H1 (cell line): ENCODE data around the gene TRIM7.
A peak's percentile ranks its signal among the peaks of the same experiment; 100 is the strongest.

ENCODE experiments used
- ATF3 ChIP-seq: IDR thresholded peaks from 2 replicates; pipeline ENCODE4 v1.6.1; 2011; ENCODE audit warnings: low read depth, mild to moderate bottlenecking, low read length; ENCODE audit not compliant: insufficient read depth
- BACH1 ChIP-seq: IDR thresholded peaks from 2 replicates; pipeline ENCODE4 v1.6.1; 2012; ENCODE audit warnings: low read length, improper control_type of control experiment
- CEBPB ChIP-seq: IDR thresholded peaks from 2 replicates; pipeline ENCODE4 v1.6.1; 2012; ENCODE audit warnings: low read depth, low read length
- CTCF ChIP-seq, 3 experiments: IDR thresholded peaks; 1 replicate in 2 of 3; 2 replicates in 1 of 3; pipeline versions ENCODE4 v1.5.1 to v1.6.1; 2011; ENCODE audit warnings: low read length in 3 of 3, mild to moderate bottlenecking in 3 of 3, inconsistent platforms in 2 of 3, low read depth in 1 of 3, moderate library complexity in 1 of 3; ENCODE audit not compliant: insufficient read depth in 1 of 3; ENCODE audit errors: control extremely low read depth in 1 of 3
- EP300 ChIP-seq, 2 experiments: IDR thresholded peaks; 1 replicate in 1 of 2; 2 replicates in 1 of 2; pipeline ENCODE4 v1.6.1; 2011 to 2012; ENCODE audit warnings: low read depth in 2 of 2, low read length in 2 of 2, mild to moderate bottlenecking in 2 of 2, borderline replicate concordance in 1 of 2, inconsistent platforms in 1 of 2, moderate library complexity in 1 of 2
- EZH2 ChIP-seq: fragments of 200-600 bp; sonication (generic); IDR thresholded peaks from 2 replicates; pipeline ENCODE4 v1.7.1; 2012; ENCODE audit warnings: low read depth, mild to moderate bottlenecking, moderate library complexity, low read length, inconsistent platforms; ENCODE audit not compliant: severe bottlenecking
- JUN ChIP-seq: IDR thresholded peaks from 2 replicates; pipeline ENCODE4 v1.6.1; 2011; ENCODE audit warnings: low read depth, mild to moderate bottlenecking, improper control_type of control experiment, low read length
- POLR2A ChIP-seq, 2 experiments: IDR thresholded peaks; 1 replicate in 1 of 2; 2 replicates in 1 of 2; pipeline ENCODE4 v1.6.1; 2011; ENCODE audit warnings: low read depth in 2 of 2, low read length in 2 of 2, mild to moderate bottlenecking in 2 of 2; ENCODE audit errors: control extremely low read depth in 1 of 2
- POLR2AphosphoS5 ChIP-seq: IDR thresholded peaks from 2 replicates; pipeline ENCODE4 v1.6.1; 2011; ENCODE audit warnings: low read depth, low read length

GRCh38 chr5:181236471-181236870, 31.5 kb upstream of the TRIM7 start:
- TF ChIP-seq BACH1, result no peak
- TF ChIP-seq JUN, result no peak
- TF ChIP-seq CTCF (IDR thresholded peaks at IDR 0.05; ENCODE audit: control extremely low read depth in 1 of 3, insufficient read depth in 1 of 3, low read depth in 1 of 3, low read length in 3 of 3), result no peak
- TF ChIP-seq ATF3, result no peak
- TF ChIP-seq POLR2A (IDR thresholded peaks at IDR 0.05; ENCODE audit: control extremely low read depth in 1 of 2, low read depth in 2 of 2, low read length in 2 of 2), result no peak
- TF ChIP-seq EP300 (IDR thresholded peaks at IDR 0.05; ENCODE audit: borderline replicate concordance in 1 of 2, low read depth in 2 of 2, low read length in 2 of 2), result no peak
- TF ChIP-seq CEBPB, result no peak
- TF ChIP-seq EZH2, result no peak
- TF ChIP-seq POLR2AphosphoS5, result peak; percentile 75
